Loucy (cell line): ENCODE results near the gene ARFGEF3.

Source experiments
- H2AFZ ChIP-seq: fragments of 200-600 bp; sonication (generic); 2 replicates; pipeline ENCODE4 v1.6.0; 2016; ENCODE audit warnings: antibody characterized with exemption, mild to moderate bottlenecking, low read length, moderate library complexity
- H3F3A ChIP-seq: fragments of 200-600 bp; 2 replicates; pipeline ENCODE4 v1.6.0; 2016; ENCODE audit warnings: antibody characterized with exemption, low read depth, mild to moderate bottlenecking
- H3K27me3 ChIP-seq: fragments of 200-600 bp; sonication (generic); 2 replicates; pipeline ENCODE4 v1.6.1; 2014; ENCODE audit warnings: low read length, mild to moderate bottlenecking; ENCODE audit not compliant: insufficient read depth, poor library complexity, severe bottlenecking
- H3K36me3 ChIP-seq: fragments of 200-600 bp; sonication (generic); 2 replicates; pipeline ENCODE4 v1.6.1; 2016; ENCODE audit warnings: low read length; ENCODE audit not compliant: insufficient read depth
- H3K4me1 ChIP-seq: fragments of 200-600 bp; sonication (generic); 2 replicates; pipeline ENCODE4 v1.5.1; 2014; ENCODE audit warnings: low read length, mild to moderate bottlenecking; ENCODE audit not compliant: insufficient read depth, poor library complexity, severe bottlenecking
- H3K4me2 ChIP-seq: fragments of 200-600 bp; sonication (generic); 2 replicates; pipeline ENCODE4 v1.6.0; 2014; ENCODE audit warnings: antibody characterized with exemption, low read length, low read depth, mild to moderate bottlenecking; ENCODE audit not compliant: poor library complexity, severe bottlenecking
- H3K4me3 ChIP-seq: fragments of 200-600 bp; sonication (generic); 2 replicates; pipeline ENCODE4 v1.5.1; 2014; ENCODE audit warnings: low read length, mild to moderate bottlenecking, mixed read lengths; ENCODE audit not compliant: poor library complexity, severe bottlenecking
- H3K79me2 ChIP-seq: fragments of 200-600 bp; sonication (generic); 2 replicates; pipeline ENCODE4 v1.6.1; 2014; ENCODE audit warnings: low read length; ENCODE audit not compliant: insufficient read depth
- H3K9ac ChIP-seq: fragments of 200-600 bp; sonication (generic); 2 replicates; pipeline ENCODE4 v1.6.0; 2014; ENCODE audit warnings: mild to moderate bottlenecking, low read depth, low read length, moderate library complexity; ENCODE audit not compliant: poor library complexity, severe bottlenecking
- H3K9me2 ChIP-seq: fragments of 200-600 bp; sonication (generic); replicated peaks from 2 replicates; pipeline ENCODE4 v1.6.1; 2016; ENCODE audit warnings: low read depth, low read length, mixed read lengths
- H3K9me3 ChIP-seq: fragments of 200-600 bp; sonication (generic); 2 replicates; pipeline ENCODE4 v1.6.1; 2014; ENCODE audit warnings: mild to moderate bottlenecking, antibody characterized with exemption, low read length, low read depth; ENCODE audit not compliant: insufficient read depth
- H4K20me1 ChIP-seq: fragments of 200-600 bp; sonication (generic); 2 replicates; pipeline ENCODE4 v1.6.0; 2014; ENCODE audit warnings: antibody characterized with exemption, low read length, mild to moderate bottlenecking; ENCODE audit not compliant: insufficient read depth, poor library complexity, severe bottlenecking
- EZH2phosphoT487 ChIP-seq: fragments of 200-600 bp; IDR thresholded peaks from 2 replicates; pipeline ENCODE4 v1.6.1; 2018; ENCODE audit warnings: antibody characterized with exemption, mild to moderate bottlenecking, moderate library complexity, borderline replicate concordance
- TF ChIP-seq, protein P1 (sequence below): fragments of 200-600 bp; sonication (generic); conservative IDR thresholded peaks from 2 replicates; pipeline ENCODE4 v1.5.1; 2014; ENCODE audit warnings: mild to moderate bottlenecking, antibody characterized with exemption, low read length

ARFGEF3 gene

DNA sequence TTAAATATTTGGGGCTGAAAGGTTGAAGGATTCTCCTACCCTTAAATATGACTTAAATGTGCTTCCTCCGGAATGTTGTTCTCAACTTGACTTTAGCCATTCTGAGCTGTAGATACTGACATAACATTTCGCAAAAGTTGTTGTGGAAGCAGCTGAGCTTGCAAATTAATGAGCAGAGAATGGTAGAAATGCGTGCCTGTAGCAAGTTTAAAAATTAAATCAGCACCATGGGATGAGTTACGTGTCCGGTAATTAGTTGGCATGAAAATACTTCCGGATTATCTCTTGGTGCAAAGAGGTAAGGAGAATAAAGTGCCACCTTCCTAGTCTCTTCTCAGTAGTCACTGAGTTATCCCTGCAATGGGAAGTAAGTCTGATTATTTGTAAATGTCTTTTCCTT lies 80.2 kb downstream of the ARFGEF3 start:
- H3K9ac ChIP-seq: no peak overlapping the region
- no peaks in the 10 kb centered on the region for H3F3A ChIP-seq
- H3K79me2 ChIP-seq: no peaks in the 10 kb centered on the region
- H4K20me1 ChIP-seq: no peaks in the 10 kb centered on the region
- H3K4me3 ChIP-seq: no peak overlapping the region
- no peak overlapping the region for H3K4me2 ChIP-seq
- no peaks in the 10 kb centered on the region for H3K36me3 ChIP-seq
- no peaks in the 10 kb centered on the region for H3K4me1 ChIP-seq
- H3K9me2 ChIP-seq: no peaks in the 10 kb centered on the region
- TF ChIP-seq, protein P1, sequence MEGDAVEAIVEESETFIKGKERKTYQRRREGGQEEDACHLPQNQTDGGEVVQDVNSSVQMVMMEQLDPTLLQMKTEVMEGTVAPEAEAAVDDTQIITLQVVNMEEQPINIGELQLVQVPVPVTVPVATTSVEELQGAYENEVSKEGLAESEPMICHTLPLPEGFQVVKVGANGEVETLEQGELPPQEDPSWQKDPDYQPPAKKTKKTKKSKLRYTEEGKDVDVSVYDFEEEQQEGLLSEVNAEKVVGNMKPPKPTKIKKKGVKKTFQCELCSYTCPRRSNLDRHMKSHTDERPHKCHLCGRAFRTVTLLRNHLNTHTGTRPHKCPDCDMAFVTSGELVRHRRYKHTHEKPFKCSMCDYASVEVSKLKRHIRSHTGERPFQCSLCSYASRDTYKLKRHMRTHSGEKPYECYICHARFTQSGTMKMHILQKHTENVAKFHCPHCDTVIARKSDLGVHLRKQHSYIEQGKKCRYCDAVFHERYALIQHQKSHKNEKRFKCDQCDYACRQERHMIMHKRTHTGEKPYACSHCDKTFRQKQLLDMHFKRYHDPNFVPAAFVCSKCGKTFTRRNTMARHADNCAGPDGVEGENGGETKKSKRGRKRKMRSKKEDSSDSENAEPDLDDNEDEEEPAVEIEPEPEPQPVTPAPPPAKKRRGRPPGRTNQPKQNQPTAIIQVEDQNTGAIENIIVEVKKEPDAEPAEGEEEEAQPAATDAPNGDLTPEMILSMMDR: no peak
- TF ChIP-seq EZH2phosphoT487: no peak
- H3K9me3 ChIP-seq: no peaks in the 10 kb centered on the region
- H2AFZ ChIP-seq: no peak overlapping the region
- no peaks in the 10 kb centered on the region for H3K27me3 ChIP-seq

DNA sequence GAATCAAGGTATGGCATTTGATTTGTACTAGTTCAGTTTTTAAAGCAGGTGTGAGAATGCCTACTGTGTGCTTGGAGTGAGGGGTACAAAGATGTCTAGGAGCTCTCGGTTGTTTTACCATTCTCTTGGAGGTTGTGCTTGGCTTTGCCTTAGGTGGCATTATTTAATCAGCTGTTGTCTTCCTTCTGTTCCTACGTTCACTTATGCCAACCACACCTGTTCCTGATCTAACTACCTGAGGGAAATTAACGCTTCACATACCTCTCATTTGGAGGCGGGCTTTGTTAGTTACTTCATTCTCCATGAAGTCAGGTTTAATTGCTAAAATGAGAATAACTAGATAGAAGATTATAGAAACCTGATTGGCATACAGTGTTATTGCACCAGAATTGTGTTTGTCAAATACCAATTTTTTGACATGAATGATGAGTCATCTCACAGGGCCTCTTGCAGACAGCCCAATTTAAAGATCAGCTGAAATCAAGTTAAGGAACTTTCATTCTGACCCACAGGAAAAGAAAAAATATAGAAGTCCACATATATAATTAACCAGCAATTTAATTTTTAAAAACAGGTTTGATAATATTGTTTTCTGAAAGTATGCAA lies 81.4 kb downstream of the ARFGEF3 start:
- Histone ChIP-seq H3K9me3 (no peaks in the 10 kb centered on the region), H3K9ac (no peak overlapping the region), H2AFZ (no peak overlapping the region), H3K9me2 (no peaks in the 10 kb centered on the region), H3K27me3 (no peaks in the 10 kb centered on the region), H3K4me3 (no peak overlapping the region), H3K36me3 (no peaks in the 10 kb centered on the region), H3K4me1 (no peaks in the 10 kb centered on the region), H4K20me1 (no peaks in the 10 kb centered on the region), H3K4me2 (no peak overlapping the region), H3F3A (no peaks in the 10 kb centered on the region), H3K79me2 (no peaks in the 10 kb centered on the region)
- TF ChIP-seq, protein P1: no peak

- Histone ChIP-seq H3K79me2 (no peaks in the 10 kb centered on the region), H4K20me1 (no peaks in the 10 kb centered on the region), H2AFZ (no peak overlapping the region), H3K4me1 (no peaks in the 10 kb centered on the region), H3K9ac (no peak overlapping the region), H3F3A (no peaks in the 10 kb centered on the region), H3K9me3 (no peaks in the 10 kb centered on the region), H3K4me3 (no peak overlapping the region), H3K27me3 (no peaks in the 10 kb centered on the region), H3K9me2 (no peaks in the 10 kb centered on the region), H3K4me2 (no peak overlapping the region), H3K36me3 (no peaks in the 10 kb centered on the region)
- TF ChIP-seq EZH2phosphoT487: no peak
- TF ChIP-seq, protein P1: no peak
Observed at GRCh38 chr6:138245751-138246150, 84.0 kb downstream of the ARFGEF3 start.
